HG03097 (cell line): ENCODE data around the gene SEMA4B.

Experiments
- ATAC-seq: cut with Tn5 transposase; IDR thresholded peaks from one replicate; pipeline ENCODE4 v1.9.1; 2021; ENCODE audit not compliant: unreplicated experiment, low FRiP score

SEMA4B gene

GRCh38 chr15:90203473-90203872, 2.3 kb downstream of the SEMA4B start:
- ATAC-seq: no peak

DNA sequence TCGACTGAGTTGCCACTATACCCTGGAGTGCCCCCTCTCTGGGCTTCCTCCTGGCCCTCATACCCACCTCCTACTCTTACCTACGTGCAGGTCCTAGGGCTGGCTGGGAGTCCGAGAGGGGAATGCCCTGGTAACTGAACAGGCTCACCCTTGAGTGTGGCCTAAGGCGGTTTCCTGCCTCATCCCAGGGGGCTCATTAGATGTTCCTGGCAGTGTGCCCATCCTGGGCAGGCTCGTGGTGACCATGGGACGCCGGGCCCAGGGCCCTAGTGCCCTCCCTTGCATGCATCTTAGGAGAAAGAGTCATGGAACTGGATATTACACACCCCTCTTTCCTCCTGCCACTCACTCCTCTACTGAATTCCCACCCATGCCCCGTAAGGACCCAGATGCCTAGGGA, 2.8 kb downstream of the SEMA4B start:
- ATAC-seq: no peak

DNA sequence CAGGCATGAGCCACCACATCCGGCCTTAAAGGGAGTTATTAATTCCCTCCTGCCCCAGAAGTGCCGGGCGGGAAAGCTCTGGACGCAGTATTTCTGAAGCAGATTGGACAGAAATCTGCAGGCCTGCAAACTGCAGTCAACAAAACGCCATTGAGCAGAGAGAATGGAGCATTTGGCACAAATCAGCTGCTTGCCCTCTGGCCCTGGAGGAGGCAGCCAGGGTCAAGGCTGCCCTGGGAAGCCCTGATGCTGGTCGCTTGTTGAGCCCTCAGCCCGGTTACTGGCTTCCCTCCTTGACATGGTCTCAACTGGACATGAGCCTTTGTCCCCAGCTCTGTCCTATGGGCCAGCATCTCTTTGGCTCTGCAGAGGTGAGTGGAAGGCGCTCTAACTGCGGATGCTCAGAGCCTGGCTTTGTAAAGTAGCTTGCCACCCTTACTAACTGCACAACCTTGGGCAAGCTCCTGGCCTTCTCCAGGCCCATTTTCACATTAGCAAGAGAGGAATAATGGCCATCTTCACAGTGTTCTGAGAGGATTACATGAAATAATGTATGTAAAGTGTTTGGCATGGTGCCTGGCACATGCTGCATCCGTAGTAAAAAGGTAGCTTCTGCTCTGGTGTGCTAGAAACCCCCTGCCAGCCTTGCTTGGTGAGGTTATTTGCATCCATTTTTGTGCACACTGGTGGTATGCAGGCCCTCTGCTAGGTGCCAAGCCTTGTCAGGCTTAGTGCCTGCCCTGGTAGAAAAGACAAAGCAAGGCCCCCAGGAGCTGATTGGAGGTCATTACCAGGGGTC, 4.1 kb downstream of the SEMA4B start:
- ATAC-seq: no peak

- ATAC-seq: no peak
Measured at GRCh38 chr15:90205886-90206285, 4.8 kb downstream of the SEMA4B start.

GRCh38 chr15:90207252-90207651, 6.1 kb downstream of the SEMA4B start:
- ATAC-seq: no peak

DNA sequence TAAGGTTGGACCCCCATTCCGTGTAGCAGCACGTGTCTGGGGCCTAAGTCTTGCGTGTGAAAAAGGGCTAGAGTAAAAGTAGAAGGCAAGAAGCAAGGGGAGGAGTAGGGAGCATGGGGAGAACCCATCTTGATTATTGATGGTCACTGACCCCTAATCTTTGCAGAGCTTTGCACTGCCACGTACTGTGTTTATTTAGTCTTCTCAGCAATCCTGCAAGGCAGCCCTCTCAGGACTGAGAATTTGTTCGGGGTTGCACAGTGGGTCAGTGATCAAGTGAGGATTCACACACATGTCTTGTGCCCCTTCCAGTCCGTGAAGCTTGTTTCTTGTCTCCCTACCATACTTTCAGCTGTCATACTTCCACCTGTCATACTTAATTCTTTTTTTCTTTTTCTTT, 7.2 kb downstream of the SEMA4B start:
- ATAC-seq: no peak

GRCh38 chr15:90209591-90209990, 8.5 kb downstream of the SEMA4B start:
- no peak for ATAC-seq

GRCh38 chr15:90210593-90210992, 9.5 kb downstream of the SEMA4B start:
- no peak for ATAC-seq

GRCh38 chr15:90211009-90211408, 9.9 kb downstream of the SEMA4B start:
- ATAC-seq: no peak

- no peak for ATAC-seq
Measured at GRCh38 chr15:90211440-90212143, 10.5 kb downstream of the SEMA4B start.

DNA sequence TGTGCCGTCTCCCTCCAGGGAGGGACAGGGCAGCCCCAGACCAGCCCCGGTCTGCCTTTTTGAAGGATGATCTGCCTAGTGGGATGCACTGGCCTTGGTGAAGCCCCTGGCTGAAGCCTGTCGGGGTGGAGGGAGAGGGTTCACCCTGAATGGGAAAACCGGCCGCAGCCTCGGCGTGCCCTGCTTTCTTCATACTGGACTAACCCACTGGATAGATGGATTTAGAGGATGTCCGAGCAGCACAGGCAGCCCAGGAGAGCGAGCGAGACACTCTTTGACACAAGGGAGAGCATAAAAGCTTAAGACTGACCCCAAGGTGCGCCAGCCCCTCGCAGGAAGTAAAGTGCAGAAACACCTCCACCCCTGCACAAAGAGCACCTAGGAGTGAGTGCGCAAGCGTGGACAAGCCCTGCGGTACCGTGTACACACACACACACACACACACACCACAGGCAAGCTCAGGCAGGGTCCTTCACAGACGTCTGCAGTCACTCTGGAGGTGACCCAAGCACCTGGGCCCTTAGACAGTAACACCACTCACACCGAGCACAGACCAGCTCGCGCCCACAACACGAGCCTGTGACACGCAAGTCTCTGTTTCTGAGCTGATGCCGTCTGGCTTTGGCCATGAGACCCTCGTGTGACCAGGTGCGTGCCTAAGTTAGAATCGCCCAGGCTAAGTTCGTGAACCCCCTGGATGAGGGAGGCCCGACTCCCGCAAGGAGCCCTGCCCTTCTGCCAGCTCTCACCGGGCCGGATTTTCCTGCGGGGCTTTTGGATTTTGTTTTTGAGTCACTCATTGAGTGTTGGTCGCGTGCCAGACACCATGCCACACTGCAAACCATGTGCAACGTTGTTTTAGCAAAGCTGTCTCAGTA, 11.3 kb downstream of the SEMA4B start:
- ATAC-seq: no peak

- ATAC-seq: no peak
Measured at GRCh38 chr15:90213122-90213817, 12.1 kb downstream of the SEMA4B start.

DNA sequence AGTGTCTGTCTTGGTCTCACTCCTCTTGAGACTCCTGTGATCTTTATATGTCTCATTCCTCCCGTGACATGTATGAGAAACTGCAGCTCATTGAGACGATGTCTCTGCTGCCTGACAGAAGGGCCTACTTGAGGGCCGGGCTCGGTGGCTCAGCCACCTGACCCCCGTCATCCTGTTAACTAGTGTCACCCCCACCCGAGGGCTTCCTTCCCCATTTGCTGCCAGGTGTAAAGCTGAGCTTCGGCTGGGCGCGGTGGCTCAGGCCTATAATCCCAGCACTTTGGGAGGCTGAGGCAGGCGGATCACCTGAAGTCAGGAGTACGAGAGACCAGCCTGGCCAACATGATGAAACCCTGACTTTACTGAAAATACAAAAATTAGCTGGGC, 12.7 kb downstream of the SEMA4B start:
- no peak for ATAC-seq

- no peak for ATAC-seq
Measured at GRCh38 chr15:90214553-90215196, 13.5 kb downstream of the SEMA4B start.

GRCh38 chr15:90217671-90218394, 16.7 kb downstream of the SEMA4B start:
- ATAC-seq: no peak

DNA sequence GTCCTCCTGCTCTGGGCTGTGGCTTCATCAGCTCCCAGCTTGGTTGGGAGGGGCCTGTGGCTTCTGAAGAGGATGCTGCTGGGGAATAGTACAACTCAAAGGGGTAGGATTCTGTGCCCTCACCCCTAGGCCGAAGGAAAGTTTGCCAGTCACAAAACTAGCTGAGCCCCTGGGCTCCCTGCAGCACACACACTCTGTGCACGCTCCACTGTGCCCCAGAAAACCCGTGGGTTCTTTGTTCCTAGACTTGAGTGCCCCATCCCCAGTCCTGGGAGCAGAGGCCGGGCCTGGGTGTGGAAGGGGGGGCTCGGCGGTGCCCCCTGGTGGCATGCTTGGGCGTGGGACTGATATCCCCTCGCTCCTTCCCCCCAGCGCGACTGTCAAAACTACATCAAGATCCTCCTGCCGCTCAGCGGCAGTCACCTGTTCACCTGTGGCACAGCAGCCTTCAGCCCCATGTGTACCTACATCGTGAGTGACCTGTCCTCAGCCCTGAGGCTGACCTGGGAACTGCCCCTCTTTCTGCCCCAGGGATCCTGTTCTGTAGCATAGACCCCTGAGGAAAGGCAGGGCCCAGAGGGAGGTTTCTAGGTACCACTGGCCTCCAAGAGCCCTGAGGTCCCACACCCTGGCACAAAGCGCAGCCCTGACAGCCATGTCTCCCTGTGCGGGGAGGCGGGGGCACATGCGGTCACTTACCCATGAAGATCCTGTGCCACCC, 18.5 kb downstream of the SEMA4B start:
- ATAC-seq: no peak

DNA sequence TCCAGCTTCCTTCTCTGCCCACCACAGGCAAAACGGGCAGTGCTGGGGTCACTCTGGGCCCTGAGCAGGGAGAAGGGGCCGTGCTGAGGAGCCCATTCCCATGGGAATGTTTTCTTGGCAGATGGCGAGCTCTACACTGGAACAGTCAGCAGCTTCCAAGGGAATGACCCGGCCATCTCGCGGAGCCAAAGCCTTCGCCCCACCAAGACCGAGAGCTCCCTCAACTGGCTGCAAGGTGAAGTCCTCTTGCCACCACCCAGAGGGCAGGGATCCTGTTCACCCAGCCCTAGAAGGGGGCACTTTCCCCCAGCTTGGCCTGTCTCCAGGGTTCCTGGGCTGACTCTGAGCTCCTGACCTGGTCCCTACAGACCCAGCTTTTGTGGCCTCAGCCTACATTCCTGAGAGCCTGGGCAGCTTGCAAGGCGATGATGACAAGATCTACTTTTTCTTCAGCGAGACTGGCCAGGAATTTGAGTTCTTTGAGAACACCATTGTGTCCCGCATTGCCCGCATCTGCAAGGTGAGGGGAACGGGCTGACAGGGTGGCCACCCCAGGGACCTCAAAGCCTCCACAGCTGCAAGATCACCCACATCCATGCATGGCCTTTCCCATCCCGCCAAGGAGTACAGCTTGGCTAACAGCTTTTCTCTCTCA, 20.2 kb downstream of the SEMA4B start:
- ATAC-seq: no peak

DNA sequence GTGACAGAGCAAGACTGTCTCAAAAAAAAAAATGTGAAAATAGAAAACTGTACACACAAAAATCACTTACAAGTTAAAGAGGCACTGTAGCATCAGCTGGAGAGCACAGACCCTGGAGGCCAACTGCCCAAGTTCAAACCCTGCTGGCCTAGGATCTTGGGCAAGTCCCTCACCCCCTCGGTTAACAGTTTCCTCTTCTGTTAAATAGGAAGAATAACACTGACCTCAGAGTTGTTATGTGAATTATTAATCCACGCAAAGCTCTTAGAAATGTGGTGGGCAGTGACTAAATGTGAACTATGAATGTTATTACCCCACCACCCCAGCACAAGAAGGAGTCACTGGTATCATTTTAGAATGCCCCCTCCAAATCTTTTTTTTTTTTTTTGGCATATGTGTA, 21.4 kb downstream of the SEMA4B start:
- no peak for ATAC-seq
